ENCODE measurements around the gene AP2A2.

DNA sequence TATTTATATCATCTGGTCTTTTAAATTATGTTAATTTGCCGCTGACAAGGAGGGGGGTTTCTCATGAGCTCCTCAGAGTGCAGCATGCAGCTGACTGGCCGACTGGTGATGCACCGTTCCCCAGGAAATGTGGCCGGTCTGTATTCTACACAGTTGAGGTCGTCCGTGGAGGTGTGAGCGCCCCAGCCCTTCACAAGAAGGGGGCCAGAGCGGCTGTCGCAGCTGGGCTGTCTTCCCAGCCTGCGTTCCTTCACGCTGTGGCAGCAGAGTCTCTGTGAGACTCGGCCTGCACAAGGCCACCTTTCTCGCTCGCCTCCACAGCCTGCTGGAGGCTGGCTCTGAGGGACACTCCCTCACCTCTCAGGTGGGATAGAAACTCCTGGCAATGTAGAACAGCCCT, 43.2 kb downstream of the AP2A2 start:
- TF ChIP-seq EZH2 (IDR thresholded peaks at IDR 0.05; ENCODE audit: borderline replicate concordance, insufficient read depth, low read depth, low read length, poor library complexity, severe bottlenecking): no peak
- TF ChIP-seq, protein P1, sequence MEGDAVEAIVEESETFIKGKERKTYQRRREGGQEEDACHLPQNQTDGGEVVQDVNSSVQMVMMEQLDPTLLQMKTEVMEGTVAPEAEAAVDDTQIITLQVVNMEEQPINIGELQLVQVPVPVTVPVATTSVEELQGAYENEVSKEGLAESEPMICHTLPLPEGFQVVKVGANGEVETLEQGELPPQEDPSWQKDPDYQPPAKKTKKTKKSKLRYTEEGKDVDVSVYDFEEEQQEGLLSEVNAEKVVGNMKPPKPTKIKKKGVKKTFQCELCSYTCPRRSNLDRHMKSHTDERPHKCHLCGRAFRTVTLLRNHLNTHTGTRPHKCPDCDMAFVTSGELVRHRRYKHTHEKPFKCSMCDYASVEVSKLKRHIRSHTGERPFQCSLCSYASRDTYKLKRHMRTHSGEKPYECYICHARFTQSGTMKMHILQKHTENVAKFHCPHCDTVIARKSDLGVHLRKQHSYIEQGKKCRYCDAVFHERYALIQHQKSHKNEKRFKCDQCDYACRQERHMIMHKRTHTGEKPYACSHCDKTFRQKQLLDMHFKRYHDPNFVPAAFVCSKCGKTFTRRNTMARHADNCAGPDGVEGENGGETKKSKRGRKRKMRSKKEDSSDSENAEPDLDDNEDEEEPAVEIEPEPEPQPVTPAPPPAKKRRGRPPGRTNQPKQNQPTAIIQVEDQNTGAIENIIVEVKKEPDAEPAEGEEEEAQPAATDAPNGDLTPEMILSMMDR (IDR thresholded peaks at IDR 0.05): no peak

All from B cell (primary cell).